ENCODE results near the gene XRN1.

- no peak for TF ChIP-seq YY1 (IDR thresholded peaks at IDR 0.05; ENCODE audit: low read depth)
- TF ChIP-seq MAX (IDR thresholded peaks at IDR 0.05): no peak
- TF ChIP-seq EP300 (IDR thresholded peaks at IDR 0.05; ENCODE audit: borderline replicate concordance): no peak
- no peak for TF ChIP-seq CEBPB (IDR thresholded peaks at IDR 0.05)
- no peak for TF ChIP-seq TAF1 (IDR thresholded peaks at IDR 0.05; ENCODE audit: low read depth)
- no peak for TF ChIP-seq RAD21 (IDR thresholded peaks at IDR 0.05; ENCODE audit: low read depth)
- no peak for TF ChIP-seq EGR1 (IDR thresholded peaks at IDR 0.05)
- TF ChIP-seq REST (IDR thresholded peaks at IDR 0.05; ENCODE audit: low read depth): no peak
- TF ChIP-seq TCF12 (IDR thresholded peaks at IDR 0.05; ENCODE audit: low read depth): no peak
- TF ChIP-seq TEAD4 (IDR thresholded peaks at IDR 0.05): no peak
- TF ChIP-seq FOXM1 (IDR thresholded peaks at IDR 0.05; ENCODE audit: borderline replicate concordance, low read depth): no peak
- TF ChIP-seq CREB1 (IDR thresholded peaks at IDR 0.05; ENCODE audit: low read depth): no peak
These were observed 109.8 kb downstream of the XRN1 start for GRCh38 chr3:142337994-142338393.

All from Ishikawa (cell line).